ENCODE data around the gene CHD5.

DNA sequence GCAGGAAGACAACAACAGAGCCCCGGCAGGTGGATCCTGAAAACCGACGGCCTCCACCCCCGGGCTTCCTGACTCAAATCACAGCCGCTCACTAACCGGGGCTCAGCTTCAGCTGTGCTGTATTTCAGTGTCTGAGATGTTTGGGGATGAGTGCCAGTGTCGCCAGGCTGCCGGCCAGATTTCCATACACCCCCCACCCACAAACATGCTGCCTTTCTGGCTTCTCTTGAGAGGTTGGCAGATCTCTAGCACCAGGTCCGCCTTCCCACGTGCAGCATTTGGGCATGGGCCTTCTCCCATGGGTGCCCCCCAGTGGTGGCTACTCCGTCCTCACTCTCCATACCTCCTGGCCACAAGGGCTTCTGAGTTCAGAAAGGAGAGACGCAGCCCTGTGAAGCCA lies 99.7 kb downstream of the CHD5 start:
- no peak for TF ChIP-seq EZH2 (IDR thresholded peaks at IDR 0.05; ENCODE audit: insufficient read depth, poor library complexity, severe bottlenecking)
- no peak for TF ChIP-seq EZH2phosphoT487 (IDR thresholded peaks at IDR 0.05; ENCODE audit: insufficient read depth, low read depth)

Measured in GM23248 (cell line).